PFSK-1 (cell line): ENCODE data around the gene C19orf25.

Experiments
- SIN3A ChIP-seq: IDR thresholded peaks from 2 replicates; pipeline ENCODE4 v1.6.1; 2012; ENCODE audit warnings: mild to moderate bottlenecking, low read length, moderate library complexity, borderline replicate concordance; ENCODE audit not compliant: insufficient read depth
- TF ChIP-seq, protein P1 (sequence below), 2 experiments: IDR thresholded peaks; 2 replicates each; pipeline versions ENCODE4 v1.6.1 to v1.8.0; 2011 to 2012; ENCODE audit warnings: low read depth in 2 of 2, low read length in 2 of 2, control low read depth in 1 of 2, inconsistent platforms in 1 of 2, mild to moderate bottlenecking in 1 of 2, moderate library complexity in 1 of 2; ENCODE audit not compliant: insufficient read depth in 1 of 2

DNA sequence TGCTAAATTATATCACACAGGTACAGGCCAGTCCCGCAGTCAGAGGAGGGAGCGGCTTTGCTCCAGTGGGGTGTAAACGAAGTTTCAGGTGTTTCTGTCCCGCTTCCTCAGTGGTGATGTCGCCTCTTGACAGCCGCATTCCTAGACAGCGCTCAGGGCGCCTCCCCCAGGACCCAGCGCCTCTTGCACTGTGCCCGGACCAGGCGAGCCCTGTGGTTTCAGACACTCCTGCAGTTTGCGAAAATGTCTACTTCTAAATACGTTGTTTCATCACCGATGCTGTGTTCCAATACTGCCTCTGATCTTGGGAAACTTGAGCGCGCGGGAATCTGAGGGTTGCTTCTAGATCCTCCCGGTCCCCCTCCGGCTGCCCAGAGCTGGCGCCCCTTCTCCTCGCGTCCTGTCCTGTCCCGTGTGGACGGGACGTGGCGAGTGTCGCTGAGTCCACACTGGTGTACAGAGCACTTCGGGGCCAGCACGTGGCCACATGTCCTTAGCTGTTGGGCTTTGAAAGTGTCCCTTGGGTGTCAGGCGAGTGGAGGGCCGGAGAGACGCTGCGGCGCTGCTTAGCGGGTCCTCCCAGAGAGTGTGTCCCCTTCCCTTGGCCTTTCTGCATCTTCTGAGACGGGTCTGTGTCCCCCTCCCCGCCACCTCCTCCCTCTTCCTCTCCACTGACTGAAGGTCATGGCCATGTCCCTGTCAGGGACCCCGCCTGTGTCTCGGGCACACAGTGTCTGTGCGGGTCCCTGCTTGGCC lies 55.4 kb downstream of the C19orf25 start:
- TF ChIP-seq, protein P1, sequence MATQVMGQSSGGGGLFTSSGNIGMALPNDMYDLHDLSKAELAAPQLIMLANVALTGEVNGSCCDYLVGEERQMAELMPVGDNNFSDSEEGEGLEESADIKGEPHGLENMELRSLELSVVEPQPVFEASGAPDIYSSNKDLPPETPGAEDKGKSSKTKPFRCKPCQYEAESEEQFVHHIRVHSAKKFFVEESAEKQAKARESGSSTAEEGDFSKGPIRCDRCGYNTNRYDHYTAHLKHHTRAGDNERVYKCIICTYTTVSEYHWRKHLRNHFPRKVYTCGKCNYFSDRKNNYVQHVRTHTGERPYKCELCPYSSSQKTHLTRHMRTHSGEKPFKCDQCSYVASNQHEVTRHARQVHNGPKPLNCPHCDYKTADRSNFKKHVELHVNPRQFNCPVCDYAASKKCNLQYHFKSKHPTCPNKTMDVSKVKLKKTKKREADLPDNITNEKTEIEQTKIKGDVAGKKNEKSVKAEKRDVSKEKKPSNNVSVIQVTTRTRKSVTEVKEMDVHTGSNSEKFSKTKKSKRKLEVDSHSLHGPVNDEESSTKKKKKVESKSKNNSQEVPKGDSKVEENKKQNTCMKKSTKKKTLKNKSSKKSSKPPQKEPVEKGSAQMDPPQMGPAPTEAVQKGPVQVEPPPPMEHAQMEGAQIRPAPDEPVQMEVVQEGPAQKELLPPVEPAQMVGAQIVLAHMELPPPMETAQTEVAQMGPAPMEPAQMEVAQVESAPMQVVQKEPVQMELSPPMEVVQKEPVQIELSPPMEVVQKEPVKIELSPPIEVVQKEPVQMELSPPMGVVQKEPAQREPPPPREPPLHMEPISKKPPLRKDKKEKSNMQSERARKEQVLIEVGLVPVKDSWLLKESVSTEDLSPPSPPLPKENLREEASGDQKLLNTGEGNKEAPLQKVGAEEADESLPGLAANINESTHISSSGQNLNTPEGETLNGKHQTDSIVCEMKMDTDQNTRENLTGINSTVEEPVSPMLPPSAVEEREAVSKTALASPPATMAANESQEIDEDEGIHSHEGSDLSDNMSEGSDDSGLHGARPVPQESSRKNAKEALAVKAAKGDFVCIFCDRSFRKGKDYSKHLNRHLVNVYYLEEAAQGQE (IDR thresholded peaks at IDR 0.05; ENCODE audit: insufficient read depth in 1 of 2, low read depth in 2 of 2, low read length in 2 of 2): no peak
- TF ChIP-seq SIN3A: no peak
